HG03175 (cell line): ENCODE results near the gene CYP2C19.
"Not testable (repeated sequence)": the region's sequence is repeated elsewhere in the genome, so short reads cannot be mapped to it uniquely, and the experiment has no call there.

Source experiments
- ATAC-seq: cut with Tn5 transposase; IDR thresholded peaks from one replicate; pipeline ENCODE4 v1.9.1; 2021; ENCODE audit warnings: mild to moderate bottlenecking, moderate library complexity; ENCODE audit not compliant: unreplicated experiment

Gene CYP2C19

GRCh38 chr10:94762393-94762792, at the start of gene CYP2C19:
Gene CYP2C19 (plus strand): TSS chr10:94762681. CDS start chr10:94762706, 25 bp downstream.
- ATAC-seq: no peak

- ATAC-seq: no peak
These were observed 36.6 kb upstream of the CYP2C19 start for GRCh38 chr10:94725871-94726270.

GRCh38 chr10:94735197-94735596, 27.3 kb upstream of the CYP2C19 start:
- no peak for ATAC-seq

GRCh38 chr10:94738588-94738987, 23.9 kb upstream of the CYP2C19 start:
- ATAC-seq: no peak

GRCh38 chr10:94747137-94747536, 15.3 kb upstream of the CYP2C19 start:
- no peak for ATAC-seq

- ATAC-seq: no peak
These were observed 14.6 kb upstream of the CYP2C19 start for GRCh38 chr10:94747838-94748237.

GRCh38 chr10:94757916-94758315, 4.6 kb upstream of the CYP2C19 start:
- no peak for ATAC-seq

- no peak for ATAC-seq
These were observed 1.8 kb upstream of the CYP2C19 start for GRCh38 chr10:94760586-94761178.

- ATAC-seq: not testable (repeated sequence)
These were observed 12.9 kb downstream of the CYP2C19 start for GRCh38 chr10:94775425-94775824.

- ATAC-seq: no peak
These were observed 15.5 kb downstream of the CYP2C19 start for GRCh38 chr10:94777886-94778458.

- no peak for ATAC-seq
These were observed 18.4 kb downstream of the CYP2C19 start for GRCh38 chr10:94780844-94781243.

- no peak for ATAC-seq
These were observed 21.8 kb downstream of the CYP2C19 start for GRCh38 chr10:94784256-94784655.

GRCh38 chr10:94785211-94785610, 22.7 kb downstream of the CYP2C19 start:
- no peak for ATAC-seq

GRCh38 chr10:94800551-94800950, 38.1 kb downstream of the CYP2C19 start:
- ATAC-seq: not testable (repeated sequence)

GRCh38 chr10:94803307-94803706, 40.8 kb downstream of the CYP2C19 start:
- ATAC-seq: no peak

- ATAC-seq: not testable (repeated sequence)
These were observed 67.5 kb downstream of the CYP2C19 start for GRCh38 chr10:94830025-94830424.

- ATAC-seq: no peak
These were observed 83.7 kb downstream of the CYP2C19 start for GRCh38 chr10:94846204-94846603.

- no peak for ATAC-seq
These were observed 88.3 kb downstream of the CYP2C19 start for GRCh38 chr10:94850766-94851165.

GRCh38 chr10:94851263-94851662, 88.8 kb downstream of the CYP2C19 start:
- ATAC-seq: no peak

GRCh38 chr10:94852438-94852837, 90.0 kb downstream of the CYP2C19 start:
- no peak for ATAC-seq

- ATAC-seq: no peak
These were observed 90.6 kb downstream of the CYP2C19 start for GRCh38 chr10:94853065-94853464.

- ATAC-seq: no peak
These were observed 95.5 kb downstream of the CYP2C19 start for GRCh38 chr10:94858005-94858404.

- no peak for ATAC-seq
These were observed 96.6 kb downstream of the CYP2C19 start for GRCh38 chr10:94859086-94859485.
